HEK293 (cell line): ENCODE data around the gene TRMT1.
A peak's percentile ranks its signal among the peaks of the same experiment; 100 is the strongest.

Experiments used
- KLF16 ChIP-seq: fragments of 450-650 bp; formaldehyde crosslinking; IDR thresholded peaks from 2 replicates; pipeline ENCODE4 v1.5.1; 2017; ENCODE audit warnings: missing biosample characterization, missing genetic modification characterization
- SP2 ChIP-seq: fragments of 450-650 bp; formaldehyde crosslinking; IDR thresholded peaks from 2 replicates; pipeline ENCODE4 v1.5.1; 2016; ENCODE audit warnings: missing biosample characterization, missing genetic modification characterization
- ZNF274 ChIP-seq, 2 experiments: fragments of 200-500 bp in 1 of 2; fragments of 450-650 bp in 1 of 2; sonication (Bioruptor generic) in 1 of 2; formaldehyde crosslinking in 1 of 2; IDR thresholded peaks; 2 replicates each; pipeline versions ENCODE4 v1.5.1 to v1.6.1; 2014 to 2016; ENCODE audit warnings: borderline replicate concordance in 1 of 2, inconsistent platforms in 1 of 2, low read length in 1 of 2, missing biosample characterization in 1 of 2, missing genetic modification characterization in 1 of 2
- ZNF560 ChIP-seq: fragments of 450-650 bp; formaldehyde crosslinking; IDR thresholded peaks from 2 replicates; pipeline ENCODE4 v1.5.1; 2017; ENCODE audit warnings: missing biosample characterization, missing genetic modification characterization, borderline replicate concordance
- ZNF660 ChIP-seq: fragments of 450-650 bp; IDR thresholded peaks from 2 replicates; pipeline ENCODE4 v1.5.1; 2018; ENCODE audit warnings: missing biosample characterization, mild to moderate bottlenecking, missing genetic modification characterization
- TF ChIP-seq, protein P1 (sequence below): fragments of 450-650 bp; formaldehyde crosslinking; IDR thresholded peaks from 2 replicates; pipeline ENCODE4 v1.5.1; 2016; ENCODE audit warnings: missing biosample characterization, missing genetic modification characterization
- TF ChIP-seq, protein P2 (sequence below): fragments of 450-650 bp; formaldehyde crosslinking; IDR thresholded peaks from 2 replicates; pipeline ENCODE4 v1.5.1; 2016; ENCODE audit warnings: missing biosample characterization, missing genetic modification characterization

DNA sequence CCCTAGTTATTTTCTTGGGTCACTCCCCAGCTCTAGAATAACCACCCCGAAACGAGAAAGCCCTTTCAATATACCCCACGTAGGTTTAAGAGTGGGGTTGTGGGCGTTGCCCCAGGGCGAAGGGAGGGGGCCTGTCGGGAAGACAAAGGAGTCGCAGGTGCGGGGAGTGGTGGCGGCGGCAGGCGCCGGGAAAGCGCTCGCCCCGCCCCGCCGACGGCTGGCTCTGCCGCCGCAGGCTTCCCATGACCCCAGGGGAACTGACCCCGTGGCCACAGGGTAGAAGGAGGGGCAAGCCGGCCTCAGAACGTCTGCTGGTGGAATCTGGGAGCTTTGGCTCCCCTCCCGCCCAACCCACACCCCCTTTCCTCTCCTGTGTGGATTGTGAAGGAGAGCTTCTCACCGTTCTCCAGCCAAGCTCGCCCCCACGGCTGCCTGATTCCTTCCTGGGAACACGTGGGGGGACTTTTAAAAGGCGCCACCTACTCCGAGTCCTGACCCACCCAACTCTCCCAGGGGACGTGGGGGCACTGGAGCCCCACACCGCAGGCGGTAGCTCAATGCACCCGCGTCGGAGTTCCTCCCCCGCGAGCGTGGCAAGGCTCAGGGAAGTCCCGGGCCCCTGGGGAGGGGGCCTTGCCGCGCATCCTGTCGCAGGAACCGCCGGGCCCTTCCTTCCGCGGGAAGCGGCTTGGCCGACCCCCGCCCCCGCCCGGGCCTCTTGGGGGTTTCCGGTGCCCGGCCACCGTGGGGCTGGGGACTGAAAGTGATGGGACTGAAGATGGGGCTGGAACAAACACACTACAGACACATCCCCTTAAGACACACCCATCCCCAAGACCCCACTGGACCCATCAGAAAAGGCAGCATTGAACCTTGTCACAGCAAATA lies 39.2 kb upstream of the TRMT1 start:
- TF ChIP-seq KLF16 (tag by site-specific recombination) (no peak), ZNF660 (tag by site-specific recombination) (no peak), SP2 (tag by site-specific recombination) (peak; percentile 53), ZNF560 (tag by site-specific recombination) (no peak), ZNF274 (IDR thresholded peaks at IDR 0.05; ENCODE audit: low read length) (no peak), ZNF274 (tag by site-specific recombination; IDR thresholded peaks at IDR 0.05; ENCODE audit: borderline replicate concordance) (no peak)
- TF ChIP-seq, protein P1, sequence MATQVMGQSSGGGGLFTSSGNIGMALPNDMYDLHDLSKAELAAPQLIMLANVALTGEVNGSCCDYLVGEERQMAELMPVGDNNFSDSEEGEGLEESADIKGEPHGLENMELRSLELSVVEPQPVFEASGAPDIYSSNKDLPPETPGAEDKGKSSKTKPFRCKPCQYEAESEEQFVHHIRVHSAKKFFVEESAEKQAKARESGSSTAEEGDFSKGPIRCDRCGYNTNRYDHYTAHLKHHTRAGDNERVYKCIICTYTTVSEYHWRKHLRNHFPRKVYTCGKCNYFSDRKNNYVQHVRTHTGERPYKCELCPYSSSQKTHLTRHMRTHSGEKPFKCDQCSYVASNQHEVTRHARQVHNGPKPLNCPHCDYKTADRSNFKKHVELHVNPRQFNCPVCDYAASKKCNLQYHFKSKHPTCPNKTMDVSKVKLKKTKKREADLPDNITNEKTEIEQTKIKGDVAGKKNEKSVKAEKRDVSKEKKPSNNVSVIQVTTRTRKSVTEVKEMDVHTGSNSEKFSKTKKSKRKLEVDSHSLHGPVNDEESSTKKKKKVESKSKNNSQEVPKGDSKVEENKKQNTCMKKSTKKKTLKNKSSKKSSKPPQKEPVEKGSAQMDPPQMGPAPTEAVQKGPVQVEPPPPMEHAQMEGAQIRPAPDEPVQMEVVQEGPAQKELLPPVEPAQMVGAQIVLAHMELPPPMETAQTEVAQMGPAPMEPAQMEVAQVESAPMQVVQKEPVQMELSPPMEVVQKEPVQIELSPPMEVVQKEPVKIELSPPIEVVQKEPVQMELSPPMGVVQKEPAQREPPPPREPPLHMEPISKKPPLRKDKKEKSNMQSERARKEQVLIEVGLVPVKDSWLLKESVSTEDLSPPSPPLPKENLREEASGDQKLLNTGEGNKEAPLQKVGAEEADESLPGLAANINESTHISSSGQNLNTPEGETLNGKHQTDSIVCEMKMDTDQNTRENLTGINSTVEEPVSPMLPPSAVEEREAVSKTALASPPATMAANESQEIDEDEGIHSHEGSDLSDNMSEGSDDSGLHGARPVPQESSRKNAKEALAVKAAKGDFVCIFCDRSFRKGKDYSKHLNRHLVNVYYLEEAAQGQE (tag by site-specific recombination): no peak
- TF ChIP-seq, protein P2, sequence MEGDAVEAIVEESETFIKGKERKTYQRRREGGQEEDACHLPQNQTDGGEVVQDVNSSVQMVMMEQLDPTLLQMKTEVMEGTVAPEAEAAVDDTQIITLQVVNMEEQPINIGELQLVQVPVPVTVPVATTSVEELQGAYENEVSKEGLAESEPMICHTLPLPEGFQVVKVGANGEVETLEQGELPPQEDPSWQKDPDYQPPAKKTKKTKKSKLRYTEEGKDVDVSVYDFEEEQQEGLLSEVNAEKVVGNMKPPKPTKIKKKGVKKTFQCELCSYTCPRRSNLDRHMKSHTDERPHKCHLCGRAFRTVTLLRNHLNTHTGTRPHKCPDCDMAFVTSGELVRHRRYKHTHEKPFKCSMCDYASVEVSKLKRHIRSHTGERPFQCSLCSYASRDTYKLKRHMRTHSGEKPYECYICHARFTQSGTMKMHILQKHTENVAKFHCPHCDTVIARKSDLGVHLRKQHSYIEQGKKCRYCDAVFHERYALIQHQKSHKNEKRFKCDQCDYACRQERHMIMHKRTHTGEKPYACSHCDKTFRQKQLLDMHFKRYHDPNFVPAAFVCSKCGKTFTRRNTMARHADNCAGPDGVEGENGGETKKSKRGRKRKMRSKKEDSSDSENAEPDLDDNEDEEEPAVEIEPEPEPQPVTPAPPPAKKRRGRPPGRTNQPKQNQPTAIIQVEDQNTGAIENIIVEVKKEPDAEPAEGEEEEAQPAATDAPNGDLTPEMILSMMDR (tag by site-specific recombination): no peak
